H9 (cell line): ENCODE data around the gene NPLOC4. TPM values are rescaled to one million over a fixed set of nuclear protein-coding genes. Genes with fewer than 3 reads are reported as not detected.

Experiments
- DNase-seq: peaks from one replicate; pipeline ENCODE4 v3.0.0-alpha.2; 2017
- H2AFZ ChIP-seq: one replicate; pipeline ENCODE4 v1.6.1; 2013; ENCODE audit warnings: mild to moderate bottlenecking, low read length, control low read depth, moderate library complexity
- H2AK5ac ChIP-seq: 2 replicates; pipeline ENCODE4 v1.6.1; 2013; ENCODE audit warnings: low read length, control low read depth, mixed read lengths; ENCODE audit not compliant: insufficient read length
- H2BK120ac ChIP-seq: one replicate; pipeline ENCODE4 v1.6.1; 2013; ENCODE audit warnings: low read depth, mild to moderate bottlenecking, low read length, control low read depth, inconsistent platforms; ENCODE audit not compliant: poor library complexity, severe bottlenecking
- H2BK12ac ChIP-seq: 2 replicates; pipeline ENCODE4 v1.6.1; 2013; ENCODE audit warnings: low read length, control low read depth, mixed read lengths, low read depth; ENCODE audit not compliant: insufficient read length
- H2BK15ac ChIP-seq: 2 replicates; pipeline ENCODE4 v1.6.1; 2013; ENCODE audit warnings: low read depth, low read length, control low read depth
- H2BK20ac ChIP-seq: one replicate; pipeline ENCODE4 v1.6.1; 2013; ENCODE audit warnings: low read depth, mild to moderate bottlenecking, low read length, control low read depth, inconsistent platforms; ENCODE audit not compliant: poor library complexity, severe bottlenecking
- H2BK5ac ChIP-seq: 2 replicates; pipeline ENCODE4 v1.6.1; 2013; ENCODE audit warnings: low read length, control low read depth, mixed read lengths; ENCODE audit not compliant: insufficient read length
- H3K14ac ChIP-seq: 2 replicates; pipeline ENCODE4 v1.6.1; 2013; ENCODE audit warnings: low read length, control low read depth; ENCODE audit not compliant: insufficient read depth
- H3K18ac ChIP-seq: 2 replicates; pipeline ENCODE4 v1.6.1; 2013; ENCODE audit warnings: low read depth, mild to moderate bottlenecking, mixed read lengths, low read length, control low read depth; ENCODE audit not compliant: insufficient read length
- H3K23ac ChIP-seq: 2 replicates; pipeline ENCODE4 v1.6.1; 2013; ENCODE audit warnings: low read length, control low read depth, mixed read lengths, low read depth; ENCODE audit not compliant: insufficient read length
- H3K23me2 ChIP-seq: 2 replicates; pipeline ENCODE4 v1.6.1; 2013; ENCODE audit warnings: low read depth, mild to moderate bottlenecking, mixed read lengths, low read length, control low read depth; ENCODE audit not compliant: insufficient read length, poor library complexity, severe bottlenecking
- H3K27ac ChIP-seq: 2 replicates; pipeline ENCODE4 v1.5.1; 2013; ENCODE audit warnings: low read length, control low read depth, mixed read lengths, low read depth; ENCODE audit not compliant: insufficient read length
- H3K27me3 ChIP-seq: 2 replicates; pipeline ENCODE4 v1.6.1; 2013; ENCODE audit warnings: low read length, control low read depth, inconsistent platforms; ENCODE audit not compliant: insufficient read depth
- H3K4ac ChIP-seq: 2 replicates; pipeline ENCODE4 v1.6.1; 2013; ENCODE audit warnings: low read depth, mild to moderate bottlenecking, control low read depth, inconsistent platforms, low read length, moderate library complexity
- H3K4me1 ChIP-seq: 2 replicates; pipeline ENCODE4 v1.6.1; 2013; ENCODE audit warnings: low read length, control low read depth, inconsistent platforms; ENCODE audit not compliant: insufficient read depth
- H3K4me2 ChIP-seq: 2 replicates; pipeline ENCODE4 v1.6.1; 2013; ENCODE audit warnings: low read length, control low read depth, mixed read lengths; ENCODE audit not compliant: insufficient read length, insufficient read depth
- H3K56ac ChIP-seq: 2 replicates; pipeline ENCODE4 v1.6.1; 2013; ENCODE audit warnings: low read depth, mild to moderate bottlenecking, mixed read lengths, low read length, control low read depth; ENCODE audit not compliant: insufficient read length
- H3K79me1 ChIP-seq: 2 replicates; pipeline ENCODE4 v1.6.1; 2013; ENCODE audit warnings: low read depth, mild to moderate bottlenecking, moderate library complexity, low read length, control low read depth, inconsistent platforms; ENCODE audit not compliant: insufficient read depth, poor library complexity, severe bottlenecking
- H3K79me2 ChIP-seq: 2 replicates; pipeline ENCODE4 v1.6.1; 2013; ENCODE audit warnings: low read length, control low read depth, inconsistent platforms; ENCODE audit not compliant: insufficient read depth
- H3K9ac ChIP-seq: 2 replicates; pipeline ENCODE4 v1.6.1; 2013; ENCODE audit warnings: low read length, control low read depth, mixed read lengths; ENCODE audit not compliant: insufficient read length; ENCODE audit errors: extremely low read depth
- H3K9me3 ChIP-seq: one replicate; pipeline ENCODE4 v1.6.1; 2013; ENCODE audit warnings: low read depth, low read length, inconsistent platforms; ENCODE audit not compliant: control insufficient read depth
- H3T11ph ChIP-seq: one replicate; pipeline ENCODE4 v1.6.1; 2013; ENCODE audit warnings: mild to moderate bottlenecking, low read length, control low read depth, inconsistent platforms
- H4K20me1 ChIP-seq: one replicate; pipeline ENCODE4 v1.6.1; 2013; ENCODE audit not compliant: control insufficient read depth, insufficient read length, insufficient read depth
- H4K5ac ChIP-seq: 2 replicates; pipeline ENCODE4 v1.6.1; 2013; ENCODE audit warnings: low read depth, mild to moderate bottlenecking, mixed read lengths, low read length, control low read depth; ENCODE audit not compliant: insufficient read length
- H4K8ac ChIP-seq: replicated peaks from 2 replicates; pipeline ENCODE4 v1.6.1; 2013; ENCODE audit warnings: low read length, control low read depth, mixed read lengths, low read depth; ENCODE audit not compliant: insufficient read length
- H4K91ac ChIP-seq: 2 replicates; pipeline ENCODE4 v1.6.1; 2013; ENCODE audit warnings: low read depth, mild to moderate bottlenecking, moderate library complexity, mixed read lengths, low read length, control low read depth; ENCODE audit not compliant: insufficient read length
- H3K27ac Mint-ChIP-seq, 3 experiments: 2 replicates in 2 of 3; 3 replicates in 1 of 3; pipeline ENCODE4 v1.8.0; 2020 to 2021; ENCODE audit warnings: mixed read lengths in 3 of 3, mild to moderate bottlenecking in 1 of 3, moderate library complexity in 1 of 3
- H3K27me3 Mint-ChIP-seq: 2 replicates; pipeline ENCODE4 v1.8.0; 2021; ENCODE audit warnings: low read depth, mild to moderate bottlenecking, moderate library complexity, mixed read lengths
- H3K36me3 Mint-ChIP-seq, 3 experiments: 2 replicates in 2 of 3; 3 replicates in 1 of 3; pipeline ENCODE4 v1.8.0; 2020 to 2021; ENCODE audit warnings: low read depth in 3 of 3, mixed read lengths in 3 of 3; ENCODE audit not compliant: insufficient read depth in 1 of 3
- H3K4me1 Mint-ChIP-seq, 2 experiments: 2 replicates each; pipeline ENCODE4 v1.8.0; 2020; ENCODE audit warnings: mixed read lengths in 2 of 2
- H3K4me3 Mint-ChIP-seq, 2 experiments: 2 replicates in 1 of 2; 3 replicates in 1 of 2; pipeline ENCODE4 v1.8.0; 2020 to 2021; ENCODE audit warnings: mild to moderate bottlenecking in 2 of 2, mixed read lengths in 2 of 2, moderate library complexity in 1 of 2
- H3K9me3 Mint-ChIP-seq, 2 experiments: 2 replicates in 1 of 2; 3 replicates in 1 of 2; pipeline ENCODE4 v1.8.0; 2020; ENCODE audit warnings: mild to moderate bottlenecking in 2 of 2, mixed read lengths in 2 of 2, moderate library complexity in 1 of 2
- WGBS: extraction: QIAGEN DNeasy Blood & Tissue Kit; methylation state at CpG from one replicate; pipeline ENCODE4 v1.1.7; 2013; ENCODE audit warnings: missing lambda C conversion rate, low lambda C conversion rate, mixed read lengths; ENCODE audit not compliant: insufficient read length; ENCODE audit errors: extremely low coverage; 5-methylcytosine and 5-hydroxymethylcytosine counted together
- total RNA-seq: library from RNA; stranded (reverse); gene quantifications from 2 replicates; pipeline ENCODE4 v1.2.1, GENCODE V29; 2021
- TF ChIP-seq, protein P1 (sequence below): fragments of 200-600 bp; sonication (generic); conservative IDR thresholded peaks from 3 replicates; pipeline ENCODE4 v1.8.0; 2021; ENCODE audit warnings: antibody characterized with exemption, mild to moderate bottlenecking

NPLOC4 gene
- total RNA-seq, 1 experiment from 2014 or later: 103 TPM

GRCh38 chr17:81582749-81583148 lies 54.2 kb downstream of the NPLOC4 start:
- H3K4me1 ChIP-seq: no peaks in the 10 kb centered on the region
- no peak overlapping the region for H2BK120ac ChIP-seq
- H3K9ac ChIP-seq: no peak overlapping the region
- H3K79me2 ChIP-seq: no peaks in the 10 kb centered on the region
- no peaks in the 10 kb centered on the region for H4K20me1 ChIP-seq
- no peak overlapping the region for H3K14ac ChIP-seq
- no peak overlapping the region for H2AK5ac ChIP-seq
- H2BK15ac ChIP-seq: no peak overlapping the region
- H2AFZ ChIP-seq: no peak overlapping the region
- H3K4me1 Mint-ChIP-seq: no peaks in the 10 kb centered on the region
- H3K27me3 ChIP-seq: no peaks in the 10 kb centered on the region
- no peak overlapping the region for H2BK20ac ChIP-seq
- peaks cover 3% of the 10 kb centered on the region for H3K27me3 Mint-ChIP-seq
- H3K9me3 Mint-ChIP-seq: no peaks in the 10 kb centered on the region
- no peaks in the 10 kb centered on the region for H3K79me1 ChIP-seq
- H4K5ac ChIP-seq: no peak overlapping the region
- H2BK12ac ChIP-seq: no peak overlapping the region
- no peak overlapping the region for H4K91ac ChIP-seq
- no peak overlapping the region for H2BK5ac ChIP-seq
- no peak for DNase-seq
- H3K4me2 ChIP-seq: no peak overlapping the region
- no peak overlapping the region for H3K56ac ChIP-seq
- TF ChIP-seq, protein P1, sequence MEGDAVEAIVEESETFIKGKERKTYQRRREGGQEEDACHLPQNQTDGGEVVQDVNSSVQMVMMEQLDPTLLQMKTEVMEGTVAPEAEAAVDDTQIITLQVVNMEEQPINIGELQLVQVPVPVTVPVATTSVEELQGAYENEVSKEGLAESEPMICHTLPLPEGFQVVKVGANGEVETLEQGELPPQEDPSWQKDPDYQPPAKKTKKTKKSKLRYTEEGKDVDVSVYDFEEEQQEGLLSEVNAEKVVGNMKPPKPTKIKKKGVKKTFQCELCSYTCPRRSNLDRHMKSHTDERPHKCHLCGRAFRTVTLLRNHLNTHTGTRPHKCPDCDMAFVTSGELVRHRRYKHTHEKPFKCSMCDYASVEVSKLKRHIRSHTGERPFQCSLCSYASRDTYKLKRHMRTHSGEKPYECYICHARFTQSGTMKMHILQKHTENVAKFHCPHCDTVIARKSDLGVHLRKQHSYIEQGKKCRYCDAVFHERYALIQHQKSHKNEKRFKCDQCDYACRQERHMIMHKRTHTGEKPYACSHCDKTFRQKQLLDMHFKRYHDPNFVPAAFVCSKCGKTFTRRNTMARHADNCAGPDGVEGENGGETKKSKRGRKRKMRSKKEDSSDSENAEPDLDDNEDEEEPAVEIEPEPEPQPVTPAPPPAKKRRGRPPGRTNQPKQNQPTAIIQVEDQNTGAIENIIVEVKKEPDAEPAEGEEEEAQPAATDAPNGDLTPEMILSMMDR: no peak
- H3K36me3 Mint-ChIP-seq: peaks cover 36 to 82% (median 82%) of the 10 kb centered on the region in 3 experiments
- H3K4me3 Mint-ChIP-seq: no peak overlapping the region
- H3T11ph ChIP-seq: no peak overlapping the region
- H3K23ac ChIP-seq: no peak overlapping the region
- no peaks in the 10 kb centered on the region for H3K23me2 ChIP-seq
- H3K27ac ChIP-seq: no peak overlapping the region
- H3K4ac ChIP-seq: no peak overlapping the region
- H3K18ac ChIP-seq: no peak overlapping the region
- H3K9me3 ChIP-seq: no peaks in the 10 kb centered on the region
- H3K27ac Mint-ChIP-seq: no peak overlapping the region
- H4K8ac ChIP-seq: no peak overlapping the region
- no CpG with 5 or more reads among the region's 12 CpGs for WGBS
